ENCODE data around the gene AFP.

AFP gene

DNA sequence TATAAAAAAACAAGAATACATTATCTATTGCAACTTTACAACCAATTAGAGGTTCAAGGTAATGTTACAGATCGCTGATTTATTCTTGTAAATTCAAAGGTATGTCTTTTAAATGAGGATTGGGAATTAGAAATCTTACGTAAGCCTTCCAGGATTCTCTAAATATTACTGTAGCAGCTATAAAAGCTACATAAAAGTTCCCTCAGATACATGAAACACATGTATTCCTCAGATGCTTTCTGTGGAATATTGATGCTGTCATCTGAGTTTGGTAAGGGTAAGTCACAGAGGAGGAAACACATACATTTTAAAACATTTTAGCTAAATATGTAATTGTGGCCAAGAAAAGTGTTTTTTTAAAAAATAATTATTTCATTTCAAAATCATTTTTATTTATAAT, 3.4 kb downstream of the AFP start:
- DNase-seq, result no peak

DNA sequence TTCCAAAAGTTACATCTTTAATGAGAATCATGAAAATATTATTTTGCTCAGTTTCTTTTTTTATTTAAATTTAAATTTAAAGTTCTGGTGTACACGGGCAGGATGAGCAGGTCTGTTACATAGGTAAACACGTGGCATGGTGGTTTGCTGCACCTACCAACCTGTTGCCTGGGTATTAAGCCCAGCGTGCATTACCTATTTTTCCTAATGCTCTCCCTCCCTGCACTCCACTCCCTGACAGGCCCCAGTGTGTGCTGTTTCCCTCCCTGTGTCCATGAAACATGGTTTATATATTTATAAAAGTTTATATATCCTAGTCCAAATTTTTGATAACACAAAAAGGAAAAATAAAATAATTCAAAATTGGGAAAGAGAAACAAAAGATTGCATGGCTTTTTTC, 4.0 kb downstream of the AFP start:
- DNase-seq, result no peak

DNA sequence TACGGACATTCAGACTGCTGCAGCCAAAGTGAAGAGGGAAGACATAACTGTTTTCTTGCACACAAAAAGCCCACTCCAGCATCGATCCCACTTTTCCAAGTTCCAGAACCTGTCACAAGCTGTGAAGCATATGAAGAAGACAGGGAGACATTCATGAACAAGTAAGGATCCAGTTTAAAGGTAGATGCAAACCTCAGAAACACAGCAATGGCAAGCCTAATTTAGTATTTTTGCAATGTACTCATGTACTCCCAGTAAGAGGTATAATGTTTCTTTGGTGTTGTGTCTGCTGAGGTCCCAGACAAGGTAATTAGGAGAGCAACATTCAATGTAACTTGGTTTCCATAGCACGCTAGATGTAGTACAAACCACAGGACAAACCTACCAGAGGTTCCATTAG, 4.6 kb downstream of the AFP start:
- DNase-seq, result no peak

DNA sequence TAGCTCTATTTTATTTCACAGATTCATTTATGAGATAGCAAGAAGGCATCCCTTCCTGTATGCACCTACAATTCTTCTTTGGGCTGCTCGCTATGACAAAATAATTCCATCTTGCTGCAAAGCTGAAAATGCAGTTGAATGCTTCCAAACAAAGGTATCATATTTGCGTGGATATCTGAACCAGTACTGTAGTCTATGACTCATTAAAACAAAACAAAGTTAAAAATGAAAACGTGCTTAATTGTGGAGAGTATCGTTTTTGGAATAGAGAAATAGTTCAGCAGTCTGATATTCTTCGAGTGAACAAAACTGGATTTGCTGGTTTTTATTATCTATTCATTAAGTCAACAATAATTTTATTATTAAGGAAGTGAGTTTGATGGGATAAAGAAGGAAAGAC, 6.3 kb downstream of the AFP start:
- DNase-seq, result no peak

DNA sequence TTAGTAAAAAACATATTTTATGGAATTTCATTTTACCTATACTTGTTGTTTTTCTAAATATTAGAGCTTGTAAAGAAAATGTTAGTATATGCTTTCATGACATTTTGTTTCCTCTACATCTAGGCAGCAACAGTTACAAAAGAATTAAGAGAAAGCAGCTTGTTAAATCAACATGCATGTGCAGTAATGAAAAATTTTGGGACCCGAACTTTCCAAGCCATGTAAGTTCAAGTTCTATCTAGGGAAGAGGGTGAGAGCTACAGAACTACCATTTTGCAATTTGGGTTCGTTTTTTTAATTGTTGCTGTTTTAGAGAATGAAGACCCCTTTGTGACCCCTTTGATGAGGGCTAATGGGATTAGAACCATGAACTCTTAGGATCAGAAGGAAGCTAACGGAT, 7.2 kb downstream of the AFP start:
- no peak for DNase-seq

DNA sequence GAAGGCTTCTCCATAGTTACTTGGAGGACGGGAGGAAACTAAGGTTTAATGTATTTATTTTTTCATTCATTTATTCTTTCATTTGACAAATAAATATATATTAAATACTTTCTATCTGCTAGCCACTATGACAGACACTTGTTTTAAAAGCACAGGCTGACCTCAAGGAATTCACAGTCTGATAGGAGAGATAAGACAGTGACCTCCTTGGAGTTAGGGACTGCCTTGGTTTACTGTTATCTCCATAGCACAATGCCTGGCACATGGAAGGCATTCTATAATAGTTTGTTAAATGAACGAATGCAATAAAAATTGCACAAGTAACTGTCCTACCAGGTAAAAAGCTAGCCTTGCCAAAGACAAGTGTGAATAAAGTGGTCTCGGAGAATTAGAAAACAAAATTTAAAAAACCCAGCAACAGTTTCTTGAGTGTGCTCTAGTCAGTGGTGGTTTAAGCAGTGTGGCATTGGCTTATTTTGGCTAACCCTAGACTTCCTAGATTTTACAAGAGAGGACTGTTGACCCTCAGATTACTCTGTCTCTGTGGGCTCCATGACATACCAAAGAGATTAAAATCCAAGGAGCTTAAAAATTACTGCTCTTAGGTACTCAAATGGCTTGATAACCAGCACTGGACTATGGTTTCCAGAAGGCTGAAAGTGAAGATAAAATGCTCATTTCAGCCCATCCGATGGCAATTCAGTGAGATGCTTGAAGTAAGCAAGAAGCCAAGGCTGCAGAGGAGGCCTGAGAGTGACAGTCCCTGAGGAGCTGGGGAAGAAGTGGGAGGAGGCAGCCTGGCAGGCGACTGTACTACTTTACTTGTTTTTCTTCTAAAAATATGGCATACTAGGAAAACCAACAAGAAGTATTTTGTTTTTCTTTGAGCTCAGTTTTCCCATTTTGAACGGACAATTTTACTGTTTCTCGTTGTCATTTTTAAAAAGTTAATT, 9.6 kb downstream of the AFP start:
- no peak for DNase-seq

DNA sequence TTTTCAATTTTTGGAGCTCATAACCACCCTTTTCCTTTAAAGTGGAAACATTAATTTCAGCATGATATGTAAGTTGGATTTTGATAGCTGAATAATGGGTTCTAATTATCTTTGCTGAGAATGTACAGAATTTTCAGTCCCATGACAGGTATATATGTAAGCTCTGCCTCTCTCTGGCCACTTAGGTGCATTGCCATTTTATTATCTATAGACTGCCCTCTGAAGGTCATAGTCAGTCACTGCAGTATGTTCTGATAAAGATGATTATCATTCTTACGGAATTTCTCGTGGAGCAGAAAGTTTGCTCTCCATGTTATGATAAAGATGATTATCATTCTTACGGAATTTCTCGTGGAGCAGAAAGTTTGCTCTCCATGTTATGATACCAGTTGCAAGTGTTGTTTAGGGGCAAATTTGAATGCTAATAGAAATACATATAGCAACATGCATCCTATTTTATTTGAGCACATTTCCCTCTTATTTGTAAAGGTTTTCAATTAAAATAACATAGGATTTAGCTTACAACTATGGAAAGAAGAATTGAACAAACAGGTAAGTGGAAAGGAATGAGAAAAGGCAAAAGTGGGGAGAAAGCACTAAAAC, 10.4 kb downstream of the AFP start:
- DNase-seq, result no peak

DNA sequence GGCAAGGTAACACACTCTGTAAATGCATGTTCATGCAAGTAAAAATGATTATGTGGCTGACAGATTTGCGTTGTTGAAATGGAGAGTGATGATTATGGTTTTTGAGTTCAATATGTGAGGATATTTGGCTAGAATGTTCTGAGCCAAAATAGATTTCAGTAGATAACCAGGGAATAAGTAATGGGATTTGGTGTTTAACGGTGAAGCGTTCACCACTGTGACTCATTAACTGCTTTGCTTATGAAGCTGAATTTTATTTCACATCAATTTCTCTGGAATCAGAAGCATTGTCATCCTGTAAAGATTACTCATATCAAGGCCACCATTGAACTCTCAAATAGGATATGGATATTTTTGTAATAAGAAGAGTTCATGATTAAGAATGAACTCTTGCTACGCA, 11.7 kb downstream of the AFP start:
- no peak for DNase-seq

DNA sequence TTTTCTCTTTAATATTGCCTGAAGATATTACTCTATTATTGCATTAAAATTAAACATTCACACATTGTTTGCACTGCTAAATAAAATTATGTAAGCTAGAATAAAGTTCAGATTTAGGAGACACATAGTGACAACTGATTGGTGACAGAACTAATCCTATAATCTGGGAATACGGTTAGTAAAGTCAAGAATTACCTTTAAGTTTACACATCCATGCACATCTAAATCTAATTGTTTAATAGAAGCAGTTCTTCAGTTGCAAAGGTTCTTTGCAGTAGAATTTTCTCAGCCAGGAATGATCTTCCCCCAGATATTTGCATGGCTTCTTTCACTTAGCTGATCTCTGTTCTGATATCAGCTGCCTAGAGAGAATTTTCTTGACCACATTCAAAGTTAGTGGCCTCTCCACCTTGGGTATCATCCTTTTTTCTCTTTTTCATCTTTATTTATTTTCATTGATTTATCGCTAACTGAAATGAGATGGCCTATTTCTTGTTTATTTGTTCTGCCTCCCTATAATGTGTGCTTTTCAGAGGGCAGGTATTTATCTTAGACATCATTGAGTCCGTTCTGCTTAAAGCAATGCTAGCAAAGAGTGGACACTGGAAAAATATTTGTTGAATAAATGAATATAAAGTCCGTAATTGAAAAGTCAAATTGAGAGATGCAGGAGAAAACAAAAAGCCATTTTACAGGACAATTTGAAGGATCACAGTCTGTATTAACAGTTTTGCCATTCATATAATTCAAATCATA, 12.6 kb downstream of the AFP start:
- DNase-seq, result no peak

DNA sequence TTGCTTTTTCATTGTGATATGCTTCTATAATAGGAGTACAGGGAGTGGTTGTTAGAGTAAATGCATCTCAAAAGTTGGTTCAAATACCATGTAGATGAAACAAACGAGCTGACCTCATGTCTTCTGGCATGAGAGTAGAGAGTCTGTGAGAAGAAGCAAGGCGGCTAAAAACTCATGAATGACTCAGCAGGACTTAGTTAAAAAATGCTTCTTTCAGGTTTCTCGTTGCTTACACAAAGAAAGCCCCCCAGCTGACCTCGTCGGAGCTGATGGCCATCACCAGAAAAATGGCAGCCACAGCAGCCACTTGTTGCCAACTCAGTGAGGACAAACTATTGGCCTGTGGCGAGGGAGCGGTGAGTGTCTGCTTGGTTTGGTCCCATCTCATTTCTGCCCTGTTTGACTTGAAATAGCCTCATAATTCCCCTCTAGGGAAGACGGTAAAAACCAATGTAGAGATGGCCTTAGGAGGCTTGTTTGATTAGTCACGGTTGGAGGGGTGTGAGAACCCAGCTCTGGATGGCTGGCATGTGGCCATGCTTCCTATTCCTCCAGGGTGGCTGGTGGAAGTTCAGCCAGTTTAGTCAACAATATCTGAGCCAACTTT, 14.5 kb downstream of the AFP start:
- no peak for DNase-seq

DNA sequence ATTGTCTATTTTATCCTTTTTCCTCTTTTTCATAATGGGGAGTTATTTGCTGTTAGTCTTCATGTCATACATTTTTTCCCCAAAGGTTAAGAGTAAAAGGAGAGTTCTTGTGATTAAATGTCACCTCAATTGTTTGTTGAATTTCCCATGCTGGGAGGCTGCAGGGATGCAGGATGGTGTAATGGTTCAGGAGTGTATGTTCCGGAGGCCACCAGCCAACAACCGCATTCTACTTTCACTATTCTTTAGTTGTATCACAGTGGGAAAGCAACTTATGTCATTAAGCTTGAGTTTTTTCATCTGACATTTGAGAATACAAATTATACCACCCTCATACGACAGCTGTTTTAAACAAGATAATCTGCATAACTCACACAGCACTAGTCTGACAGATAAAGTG, 15.4 kb downstream of the AFP start:
- no peak for DNase-seq

DNA sequence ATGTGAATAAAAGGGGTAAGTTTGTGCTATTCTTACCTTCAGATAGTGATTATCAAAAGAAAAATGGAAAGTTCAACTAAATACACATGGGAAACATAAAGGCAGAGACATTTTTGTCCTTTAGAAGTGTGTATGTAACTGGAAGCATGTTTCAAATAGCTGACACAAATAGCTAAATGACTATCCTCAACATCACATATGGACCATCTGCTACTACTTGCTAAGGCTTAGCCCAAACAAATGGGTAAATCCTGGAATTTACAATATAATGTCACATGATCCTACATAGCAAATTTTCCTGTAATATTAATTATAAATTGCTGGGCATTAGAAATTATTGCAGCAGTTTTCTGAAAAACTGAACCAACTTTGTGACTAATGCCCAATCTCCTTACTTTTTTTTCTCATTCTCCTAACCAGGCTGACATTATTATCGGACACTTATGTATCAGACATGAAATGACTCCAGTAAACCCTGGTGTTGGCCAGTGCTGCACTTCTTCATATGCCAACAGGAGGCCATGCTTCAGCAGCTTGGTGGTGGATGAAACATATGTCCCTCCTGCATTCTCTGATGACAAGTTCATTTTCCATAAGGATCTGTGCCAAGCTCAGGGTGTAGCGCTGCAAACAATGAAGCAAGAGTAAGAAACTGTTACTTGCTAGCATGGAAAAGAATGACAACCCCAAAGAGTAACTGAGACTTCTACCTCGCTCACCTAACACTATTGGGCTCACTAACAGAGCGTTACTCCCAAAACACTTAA, 16.1 kb downstream of the AFP start:
- no peak for DNase-seq

DNA sequence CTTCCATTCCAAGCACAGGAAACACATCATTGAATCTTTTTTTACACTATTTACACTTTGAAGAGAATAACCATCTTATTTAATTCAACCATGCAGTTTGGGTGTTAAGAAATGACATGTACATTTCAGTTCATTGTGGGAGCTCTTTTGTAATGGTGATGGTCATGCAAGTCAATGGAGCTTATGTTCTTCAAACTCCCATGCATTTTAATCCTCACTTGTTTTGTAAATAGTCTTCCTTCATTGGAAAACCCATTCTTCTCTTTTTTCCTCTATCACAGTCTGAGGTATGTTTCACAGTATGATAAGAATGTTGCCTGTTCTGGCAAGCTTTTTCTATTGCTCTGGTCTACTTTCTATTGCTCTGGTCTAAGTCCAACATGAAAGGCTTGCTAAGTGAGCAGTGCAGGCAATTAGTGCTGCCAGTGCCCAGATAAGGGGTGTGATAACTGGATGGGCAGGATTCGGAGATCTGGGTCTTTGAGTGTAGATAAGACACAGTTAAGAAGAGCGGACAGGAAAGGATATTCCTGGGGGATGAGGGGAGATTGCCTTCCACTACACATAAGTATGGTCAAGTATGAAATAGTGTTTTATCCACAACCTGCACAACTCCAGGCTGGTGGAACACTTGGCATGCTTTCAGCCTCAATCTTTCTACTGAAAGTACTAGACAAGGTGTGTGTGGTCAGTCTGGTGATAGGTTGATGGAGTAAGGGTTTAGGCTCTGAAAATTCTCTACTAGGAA, 17.1 kb downstream of the AFP start:
- DNase-seq, result no peak

DNA sequence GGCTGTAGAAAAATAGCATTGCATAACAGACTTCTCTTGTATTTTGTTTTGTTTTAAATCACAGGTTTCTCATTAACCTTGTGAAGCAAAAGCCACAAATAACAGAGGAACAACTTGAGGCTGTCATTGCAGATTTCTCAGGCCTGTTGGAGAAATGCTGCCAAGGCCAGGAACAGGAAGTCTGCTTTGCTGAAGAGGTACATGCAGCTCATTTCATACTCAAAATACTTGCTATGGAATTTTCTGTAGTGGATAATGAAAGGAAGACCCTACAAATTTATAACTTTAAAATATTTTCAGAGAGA, 17.6 kb downstream of the AFP start:
- no peak for DNase-seq

DNA sequence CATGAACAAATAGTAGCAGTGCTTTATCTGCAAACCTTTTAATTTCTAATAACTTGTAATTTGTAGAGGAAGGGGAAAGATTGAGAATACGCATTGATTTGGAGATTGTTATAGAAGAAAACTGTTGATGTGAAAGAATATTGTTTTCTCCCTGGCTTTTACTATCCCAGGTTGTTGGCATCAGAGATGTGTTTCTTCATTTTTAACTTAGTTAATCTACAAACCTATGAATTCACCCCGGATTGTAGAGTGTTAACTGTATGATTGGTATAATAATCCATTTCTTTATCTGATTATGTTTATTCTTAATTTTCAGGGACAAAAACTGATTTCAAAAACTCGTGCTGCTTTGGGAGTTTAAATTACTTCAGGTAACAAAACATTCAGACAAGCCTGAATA, 18.9 kb downstream of the AFP start:
- DNase-seq, result no peak

DNA sequence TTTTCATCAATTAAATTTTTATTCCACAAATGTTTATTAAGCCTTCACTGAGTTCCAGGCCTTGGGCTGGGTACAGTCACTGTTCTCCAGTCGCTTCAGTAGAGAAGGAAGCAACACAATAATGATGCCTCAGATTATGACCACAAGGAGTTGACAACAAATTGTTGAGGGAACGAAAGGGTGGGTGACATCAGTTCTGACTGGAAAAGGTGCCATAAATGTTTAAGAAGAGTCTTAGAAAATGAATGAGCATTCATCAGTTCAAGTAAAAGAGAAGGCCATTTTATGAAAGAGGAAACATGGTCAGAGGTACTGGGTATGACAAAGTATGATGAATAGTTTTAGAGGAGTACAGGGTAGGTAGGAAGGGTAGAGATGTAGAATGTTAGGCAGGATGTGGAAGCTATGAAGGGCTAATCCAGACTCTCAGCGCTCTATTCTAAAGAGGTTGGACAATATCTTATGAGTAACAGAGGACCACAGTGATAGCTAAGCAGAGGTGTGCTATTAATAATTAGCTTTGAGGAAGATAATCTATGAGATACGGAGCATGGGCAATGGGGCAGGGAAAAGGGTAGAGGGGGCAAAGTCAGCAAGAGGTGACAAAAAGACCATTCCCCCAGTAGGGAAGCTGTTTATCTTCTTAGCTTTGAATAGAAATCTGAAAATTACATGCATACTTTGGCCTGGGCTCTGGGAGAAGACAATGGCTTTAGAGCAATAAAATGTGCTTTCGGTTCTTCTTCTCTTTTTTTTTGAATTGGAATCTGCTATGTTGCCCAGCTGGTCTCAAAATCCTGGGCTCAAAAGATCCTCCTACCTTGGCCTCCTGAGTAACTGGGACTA, 20.4 kb downstream of the AFP start:
- DNase-seq, result no peak

DNA sequence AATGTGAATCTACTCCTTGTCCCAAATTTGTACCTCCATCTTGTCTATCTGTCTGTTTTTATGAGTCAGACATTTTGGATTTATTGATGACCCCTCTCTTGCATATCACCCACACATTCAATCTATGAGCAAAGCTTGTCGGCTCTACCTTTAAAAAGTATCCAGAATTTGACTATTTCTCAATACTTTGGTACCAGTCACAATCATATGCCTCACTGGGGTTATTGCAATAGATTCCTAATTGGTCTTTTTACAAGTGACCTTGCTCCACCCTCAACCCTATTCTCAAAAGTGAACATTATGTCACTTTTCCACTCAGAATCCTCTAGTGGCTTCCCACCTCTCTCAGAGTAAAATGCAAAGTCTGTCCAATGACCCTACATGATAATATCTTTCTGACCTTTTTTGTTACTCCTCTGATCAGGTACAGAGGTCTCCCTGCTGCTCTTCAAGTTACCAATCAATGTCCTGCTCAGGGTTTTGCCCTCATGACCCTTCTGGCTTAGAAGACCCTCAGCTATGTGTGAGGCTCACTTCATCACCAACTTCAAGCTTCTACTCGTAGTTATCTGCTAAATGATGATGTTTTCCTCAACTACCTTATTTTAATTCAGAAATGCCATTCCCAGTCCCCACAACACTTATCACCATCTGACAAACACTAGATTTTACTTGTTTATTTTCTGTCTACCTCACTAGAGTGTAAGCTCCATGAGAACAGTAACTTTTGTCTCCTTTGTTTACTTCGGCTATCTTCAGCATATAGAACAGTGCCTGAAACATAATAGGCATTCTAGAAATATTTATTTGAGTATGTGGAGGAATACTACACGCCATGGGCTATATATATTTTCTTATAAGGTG, 22.4 kb downstream of the AFP start:
- no peak for DNase-seq

DNA sequence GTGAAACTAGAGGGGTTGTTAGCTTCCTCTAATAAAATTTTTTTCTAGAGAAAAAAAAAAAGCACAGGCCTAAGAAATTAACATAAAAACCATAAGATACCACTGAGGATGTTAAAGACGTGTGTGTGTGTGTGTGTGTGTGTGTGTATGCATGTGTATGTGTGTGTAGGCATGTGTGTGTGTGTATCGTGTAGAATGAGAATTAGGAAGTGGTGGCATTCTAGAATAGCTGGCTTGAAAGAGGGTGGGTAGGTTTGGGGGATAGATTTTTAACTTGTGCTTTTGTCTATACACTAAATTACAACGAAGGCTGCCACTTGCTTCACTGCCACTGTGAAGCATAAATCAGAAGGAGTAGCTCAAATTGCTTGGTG, 23.0 kb downstream of the AFP start:
- no peak for DNase-seq

DNA sequence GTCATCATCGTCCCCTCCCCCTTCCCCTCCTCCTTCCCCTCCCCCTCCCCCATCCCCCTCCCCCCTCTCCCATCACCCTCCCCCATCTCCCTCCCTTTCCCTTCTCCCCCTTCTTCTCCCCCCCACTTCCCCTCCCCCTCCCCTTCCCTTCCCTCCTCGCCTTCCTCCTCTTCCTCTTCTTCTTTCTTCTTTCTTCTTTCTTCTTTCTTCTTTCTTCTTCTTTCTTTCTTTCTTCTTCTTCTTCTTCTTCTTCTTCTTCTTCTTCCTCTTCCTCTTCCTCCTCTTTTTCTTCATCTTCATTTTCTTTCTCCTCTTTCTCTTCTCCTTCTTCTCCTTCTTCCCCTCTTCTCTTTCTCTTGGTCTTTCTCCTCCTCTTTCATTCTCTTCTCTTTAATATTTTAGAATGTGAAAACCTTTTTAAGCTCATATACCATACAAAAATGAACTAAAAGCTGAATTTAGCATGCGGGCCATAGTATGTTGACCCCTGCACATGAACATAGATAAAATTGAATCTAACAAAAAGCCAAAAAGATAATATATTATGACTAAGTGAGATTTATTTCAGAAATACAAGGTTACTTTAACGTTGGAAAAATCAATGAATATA, 25.0 kb downstream of the AFP start:
- DNase-seq, result no peak

DNA sequence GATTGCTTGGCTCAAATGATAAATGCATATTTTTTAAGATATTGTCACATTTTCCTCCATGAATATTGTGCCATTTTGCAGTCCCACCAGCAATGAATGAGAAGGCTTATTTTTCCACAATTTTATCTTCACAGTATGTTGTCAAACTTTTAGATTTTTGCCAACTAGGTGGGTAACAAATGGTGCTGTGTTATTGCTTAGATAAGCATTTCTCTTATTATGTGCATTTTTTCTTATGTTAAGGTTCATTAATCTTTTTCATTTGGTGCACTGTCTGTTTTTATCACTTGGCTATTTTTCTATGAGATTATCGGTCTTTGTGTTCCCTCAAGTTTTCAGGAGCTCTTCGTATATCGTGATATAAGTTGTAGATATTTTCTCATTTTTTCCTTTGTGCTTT, 32.1 kb downstream of the AFP start:
- DNase-seq, result no peak
